ENCODE measurements around the gene KCNK15. TPM values are rescaled to one million over a fixed set of nuclear protein-coding genes. Genes with fewer than 3 reads are reported as not detected.

Gene KCNK15
- total RNA-seq, 2 donors from 2014 or later = not detected

DNA sequence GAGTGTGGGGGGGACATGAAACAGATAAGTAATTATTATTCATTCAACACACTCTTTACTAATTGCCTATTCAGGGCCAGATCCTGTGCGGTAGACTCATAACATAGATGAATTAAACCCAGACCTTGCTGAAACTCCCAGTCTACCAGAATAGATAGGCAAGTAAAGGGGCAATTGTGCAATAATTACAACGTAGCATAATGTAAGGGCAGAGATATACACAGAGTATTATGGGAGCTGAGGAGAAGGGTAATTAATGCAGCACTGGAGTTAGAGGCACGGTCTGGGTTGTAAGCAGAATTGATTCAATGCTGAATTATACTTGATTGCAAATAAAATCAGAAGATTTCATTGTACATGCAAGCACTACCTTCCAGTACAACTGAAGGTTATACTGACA is 35.5 kb downstream of the KCNK15 start:
- ATAC-seq (no peak), DNase-seq (no peak)
- Mint-ChIP-seq H3K36me3 (ENCODE audit: low read depth) (peaks cover 2% of the 10 kb centered on the region), H3K4me3 (no peak overlapping the region), H3K27ac (no peak overlapping the region), H3K4me1 (no peaks in the 10 kb centered on the region), H3K27me3 (peaks cover 22% of the 10 kb centered on the region)
- no peaks in the 10 kb centered on the region for H3K9me3 ChIP-seq (ENCODE audit: control insufficient read depth, low read length, poor library complexity, severe bottlenecking)

DNA sequence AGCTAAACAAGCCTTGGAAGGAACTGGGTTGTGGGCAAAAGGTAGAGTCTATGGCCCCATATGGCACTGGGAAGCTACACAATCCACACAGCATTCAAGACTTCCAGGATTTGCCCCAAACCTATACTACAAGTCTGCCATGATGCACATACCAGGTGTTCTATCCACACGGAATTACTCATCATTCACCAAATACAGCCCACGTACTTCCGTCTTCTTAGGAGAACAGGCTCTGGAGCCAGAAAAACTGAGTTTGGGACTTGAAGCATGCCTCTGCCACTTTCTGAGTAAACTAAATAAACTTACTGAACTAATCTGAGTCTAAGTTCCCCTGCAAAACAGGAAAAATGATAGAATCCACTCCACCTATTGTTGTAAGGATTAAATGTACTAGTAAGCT is 36.1 kb downstream of the KCNK15 start:
- H3K27me3 Mint-ChIP-seq = peaks cover 22% of the 10 kb centered on the region
- no peaks in the 10 kb centered on the region for H3K9me3 ChIP-seq (ENCODE audit: control insufficient read depth, low read length, poor library complexity, severe bottlenecking)
- DNase-seq = no peak
- no peak overlapping the region for H3K4me3 Mint-ChIP-seq
- H3K4me1 Mint-ChIP-seq = no peaks in the 10 kb centered on the region
- ATAC-seq = no peak
- no peak overlapping the region for H3K27ac Mint-ChIP-seq
- H3K36me3 Mint-ChIP-seq (ENCODE audit: low read depth) = no peaks in the 10 kb centered on the region

DNA sequence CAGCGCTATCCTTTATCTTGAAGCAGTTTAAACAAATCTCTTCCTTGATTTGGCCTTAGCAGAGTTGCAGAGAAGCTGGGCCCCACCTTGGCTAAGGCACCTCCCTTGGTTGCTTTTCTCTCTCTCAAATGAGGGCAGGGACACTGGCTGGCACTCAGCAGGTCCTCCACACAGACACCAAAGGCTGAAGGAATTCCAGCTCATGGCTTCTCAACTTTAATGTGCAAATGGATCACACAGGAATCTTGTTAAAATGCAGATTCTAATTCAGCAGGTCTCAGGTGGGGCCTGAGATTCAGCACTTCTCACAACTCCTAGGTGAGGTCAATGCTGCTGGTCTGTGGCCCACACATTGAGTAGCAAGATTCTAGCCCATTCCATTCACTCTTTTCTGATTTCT is 39.0 kb downstream of the KCNK15 start:
- DNase-seq (no peak), ATAC-seq (no peak)
- H3K4me3 Mint-ChIP-seq = no peak overlapping the region
- peaks cover 42% of the 10 kb centered on the region for H3K27me3 Mint-ChIP-seq
- no peaks in the 10 kb centered on the region for H3K36me3 Mint-ChIP-seq (ENCODE audit: low read depth)
- H3K9me3 ChIP-seq (ENCODE audit: control insufficient read depth, low read length, poor library complexity, severe bottlenecking) = no peaks in the 10 kb centered on the region
- no peaks in the 10 kb centered on the region for H3K4me1 Mint-ChIP-seq
- no peak overlapping the region for H3K27ac Mint-ChIP-seq

DNA sequence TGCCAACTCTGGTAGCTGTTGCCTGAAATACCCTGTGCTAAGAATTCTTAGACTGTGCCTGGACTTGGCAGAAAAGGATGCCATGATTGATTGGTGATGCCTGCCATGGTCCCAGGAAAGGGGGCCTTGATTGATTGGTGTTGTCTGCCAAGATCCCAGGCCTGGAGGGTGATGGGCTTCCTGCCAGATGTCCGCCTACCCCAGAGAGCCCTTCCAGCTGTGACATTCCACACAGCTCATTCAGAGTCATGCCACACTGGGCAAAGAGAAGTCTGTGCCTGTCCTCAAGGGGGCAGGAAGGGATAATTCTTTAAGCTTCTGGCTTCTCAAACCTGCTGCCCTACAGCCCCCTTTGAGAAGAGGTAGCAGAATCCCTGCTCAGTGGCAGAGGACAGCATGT is 40.1 kb downstream of the KCNK15 start:
- ATAC-seq = no peak
- no peaks in the 10 kb centered on the region for H3K9me3 ChIP-seq (ENCODE audit: control insufficient read depth, low read length, poor library complexity, severe bottlenecking)
- H3K36me3 Mint-ChIP-seq (ENCODE audit: low read depth) = peaks cover 2% of the 10 kb centered on the region
- no peak for DNase-seq
- no peak overlapping the region for H3K4me3 Mint-ChIP-seq
- H3K27ac Mint-ChIP-seq = no peak overlapping the region
- H3K27me3 Mint-ChIP-seq = peaks cover 53% of the 10 kb centered on the region
- no peaks in the 10 kb centered on the region for H3K4me1 Mint-ChIP-seq

DNA sequence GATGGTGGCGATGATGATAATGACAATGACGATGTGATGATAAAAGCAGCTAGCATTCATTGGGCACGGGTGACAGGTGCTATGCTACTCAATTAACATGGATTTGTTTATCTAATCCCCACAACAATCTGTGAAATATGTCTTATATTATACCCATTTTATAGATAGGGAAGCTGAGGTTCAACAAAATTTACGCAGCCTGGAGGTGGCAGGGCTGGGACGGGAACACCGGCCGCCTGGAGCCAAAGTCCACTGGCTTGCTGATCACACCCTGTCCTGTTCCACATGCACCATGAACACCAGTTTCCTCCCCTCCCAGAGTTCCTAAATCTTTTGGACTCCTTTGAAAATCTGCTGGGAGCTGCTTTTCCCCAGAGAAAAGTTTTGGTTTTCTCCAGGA is 41.6 kb downstream of the KCNK15 start:
- H3K4me1 Mint-ChIP-seq = no peaks in the 10 kb centered on the region
- no peaks in the 10 kb centered on the region for H3K9me3 ChIP-seq (ENCODE audit: control insufficient read depth, low read length, poor library complexity, severe bottlenecking)
- ATAC-seq (no peak), DNase-seq (no peak)
- H3K36me3 Mint-ChIP-seq (ENCODE audit: low read depth) = peaks cover 2% of the 10 kb centered on the region
- peaks cover 59% of the 10 kb centered on the region for H3K27me3 Mint-ChIP-seq
- H3K27ac Mint-ChIP-seq = no peak overlapping the region
- no peak overlapping the region for H3K4me3 Mint-ChIP-seq

DNA sequence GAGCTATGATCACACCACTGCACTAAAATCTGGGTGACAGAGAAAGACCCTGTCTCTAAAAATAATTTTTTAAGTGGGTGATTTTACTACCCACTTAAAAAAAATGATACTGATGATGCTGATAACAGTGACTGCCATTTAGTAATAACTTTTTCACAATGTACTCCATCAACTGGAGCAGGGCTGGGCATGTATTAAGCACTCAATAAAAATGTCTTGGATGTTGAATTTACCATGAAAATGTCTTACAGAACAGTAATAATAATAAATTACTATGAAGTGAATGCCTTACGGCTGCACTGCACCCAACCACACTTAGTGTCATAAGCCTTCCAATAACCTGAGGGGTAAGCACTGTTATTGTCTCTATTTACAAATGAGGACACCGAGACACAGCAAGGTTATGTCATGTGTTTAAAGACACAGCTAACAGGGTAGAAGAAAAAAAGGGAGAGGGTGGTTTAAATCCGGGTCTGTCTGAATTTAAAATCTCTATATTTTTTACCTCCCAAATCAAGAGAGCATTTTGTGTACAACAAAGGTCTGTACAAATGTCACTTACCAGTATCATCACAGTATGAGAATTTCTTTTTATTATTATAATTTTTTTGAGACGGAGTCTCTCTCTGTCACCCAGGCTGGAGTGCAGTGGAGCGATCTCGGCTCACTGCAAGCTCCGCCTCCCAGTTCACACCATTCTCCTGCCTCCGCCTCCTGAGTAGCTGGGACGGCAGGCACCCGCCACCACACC is 43.2 kb downstream of the KCNK15 start:
- no peak overlapping the region for H3K4me3 Mint-ChIP-seq
- H3K36me3 Mint-ChIP-seq (ENCODE audit: low read depth) = peaks cover 2% of the 10 kb centered on the region
- H3K9me3 ChIP-seq (ENCODE audit: control insufficient read depth, low read length, poor library complexity, severe bottlenecking) = no peaks in the 10 kb centered on the region
- H3K27ac Mint-ChIP-seq = no peak overlapping the region
- DNase-seq = no peak
- ATAC-seq = no peak
- peaks cover 58% of the 10 kb centered on the region for H3K27me3 Mint-ChIP-seq
- H3K4me1 Mint-ChIP-seq = no peaks in the 10 kb centered on the region

DNA sequence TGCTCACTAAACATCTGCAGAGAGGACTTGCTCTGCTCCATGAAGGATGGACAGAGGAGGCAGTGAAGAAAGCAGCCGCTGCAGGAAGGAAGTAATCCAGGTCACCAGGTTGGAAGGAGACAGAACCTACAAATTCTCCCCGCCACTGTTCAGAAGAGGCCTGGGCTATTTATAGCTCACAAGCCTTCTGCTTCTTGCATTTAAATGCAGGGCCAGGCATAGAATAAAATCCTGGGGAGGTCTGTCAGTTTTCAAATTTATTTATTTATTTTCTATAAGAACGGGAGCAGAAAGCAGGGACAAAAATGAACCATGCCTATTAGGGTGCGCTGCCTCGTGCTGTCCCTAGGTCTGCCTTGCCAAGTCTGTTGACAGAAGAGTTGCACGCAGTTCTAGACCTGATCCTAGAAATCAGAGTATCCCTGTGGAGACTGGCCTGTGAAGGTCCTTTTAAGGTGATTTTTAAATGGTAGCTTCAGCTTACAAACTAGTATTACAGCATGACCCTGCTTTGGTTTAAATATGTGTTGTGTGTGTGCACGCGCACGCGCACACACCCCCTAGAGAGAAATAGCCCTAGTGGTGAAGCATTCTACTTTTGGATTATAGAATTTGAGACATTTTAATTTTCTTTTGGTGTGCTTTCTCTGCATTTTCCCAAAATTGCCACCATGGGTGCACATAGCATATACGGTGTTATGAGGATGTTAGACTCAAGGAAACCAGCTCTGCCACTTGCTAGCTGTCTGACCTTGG is 45.2 kb downstream of the KCNK15 start:
- no peak overlapping the region for H3K27ac Mint-ChIP-seq
- DNase-seq (no peak), ATAC-seq (no peak)
- H3K4me1 Mint-ChIP-seq = no peaks in the 10 kb centered on the region
- H3K27me3 Mint-ChIP-seq = peaks cover 54% of the 10 kb centered on the region
- peaks cover 2% of the 10 kb centered on the region for H3K36me3 Mint-ChIP-seq (ENCODE audit: low read depth)
- H3K4me3 Mint-ChIP-seq = no peak overlapping the region
- H3K9me3 ChIP-seq (ENCODE audit: control insufficient read depth, low read length, poor library complexity, severe bottlenecking) = no peaks in the 10 kb centered on the region

DNA sequence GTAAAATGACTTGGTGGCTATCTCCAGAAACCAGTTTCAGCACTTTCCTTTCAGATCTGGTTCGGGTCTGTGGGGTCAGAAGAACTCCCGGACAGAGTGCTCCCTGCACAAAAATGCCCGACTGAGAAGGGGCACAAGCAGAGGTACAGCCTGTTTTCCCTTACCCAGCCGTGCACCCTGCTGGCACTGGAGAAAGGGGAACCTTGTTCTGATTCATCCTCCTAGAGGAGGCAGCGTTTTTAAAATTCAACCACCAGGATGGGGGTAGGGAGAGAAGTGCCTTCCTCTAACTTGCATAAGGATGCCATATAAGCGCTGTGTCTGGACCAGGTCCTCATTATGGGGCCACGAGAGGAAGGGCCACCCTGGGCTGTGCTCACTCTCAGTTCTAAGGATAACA is 47.1 kb downstream of the KCNK15 start:
- Mint-ChIP-seq H3K4me3 (no peak overlapping the region), H3K4me1 (no peaks in the 10 kb centered on the region), H3K27me3 (peaks cover 54% of the 10 kb centered on the region), H3K27ac (no peak overlapping the region), H3K36me3 (ENCODE audit: low read depth) (peaks cover 2% of the 10 kb centered on the region)
- ATAC-seq = no peak
- DNase-seq = no peak
- no peaks in the 10 kb centered on the region for H3K9me3 ChIP-seq (ENCODE audit: control insufficient read depth, low read length, poor library complexity, severe bottlenecking)

DNA sequence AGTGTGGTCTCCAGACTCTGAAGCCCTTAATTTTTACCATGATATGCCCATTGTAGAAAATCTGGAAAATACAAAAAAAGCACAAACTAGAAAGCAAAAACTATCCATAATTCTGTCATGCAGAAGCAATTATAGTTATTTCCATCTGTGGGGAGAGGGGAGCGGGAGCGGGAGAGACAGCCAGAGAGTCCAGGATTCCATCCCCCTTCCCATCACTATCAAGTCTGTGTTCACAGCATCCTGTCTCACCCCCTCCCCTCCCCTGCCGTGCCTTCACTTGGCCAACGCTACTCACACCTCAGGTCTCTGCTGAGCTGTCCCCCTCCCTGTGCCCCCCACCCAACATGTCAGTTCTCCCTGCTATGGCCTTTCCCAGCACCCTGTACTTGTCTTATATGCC is 50.2 kb downstream of the KCNK15 start:
- Mint-ChIP-seq H3K4me3 (no peak overlapping the region), H3K36me3 (ENCODE audit: low read depth) (no peaks in the 10 kb centered on the region), H3K27me3 (peaks cover 34% of the 10 kb centered on the region), H3K27ac (no peak overlapping the region), H3K4me1 (no peaks in the 10 kb centered on the region)
- no peak for ATAC-seq
- no peaks in the 10 kb centered on the region for H3K9me3 ChIP-seq (ENCODE audit: control insufficient read depth, low read length, poor library complexity, severe bottlenecking)
- DNase-seq = no peak

DNA sequence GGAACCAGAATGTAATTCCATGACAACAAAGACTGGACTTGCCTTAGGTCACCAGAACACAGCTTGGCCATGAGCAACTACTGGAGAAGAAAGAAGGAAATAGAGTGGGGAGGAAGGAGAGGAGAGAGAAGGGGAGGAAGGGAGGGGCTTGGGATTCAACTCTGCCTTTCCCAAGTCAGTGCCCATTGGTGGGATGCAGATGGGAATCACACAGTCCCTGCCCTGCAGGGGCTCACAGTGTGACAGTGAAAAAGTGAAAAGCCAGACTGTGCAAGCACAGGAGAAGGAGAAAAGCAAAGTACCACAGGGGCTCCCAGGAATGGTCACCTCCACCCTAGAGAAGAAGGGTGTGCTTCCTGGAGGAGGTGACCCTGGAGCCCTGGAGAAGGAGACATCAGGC is 50.6 kb downstream of the KCNK15 start:
- Mint-ChIP-seq H3K36me3 (ENCODE audit: low read depth) (no peaks in the 10 kb centered on the region), H3K4me3 (no peak overlapping the region), H3K27me3 (peaks cover 35% of the 10 kb centered on the region), H3K4me1 (no peaks in the 10 kb centered on the region), H3K27ac (no peak overlapping the region)
- ATAC-seq (no peak), DNase-seq (no peak)
- no peaks in the 10 kb centered on the region for H3K9me3 ChIP-seq (ENCODE audit: control insufficient read depth, low read length, poor library complexity, severe bottlenecking)

DNA sequence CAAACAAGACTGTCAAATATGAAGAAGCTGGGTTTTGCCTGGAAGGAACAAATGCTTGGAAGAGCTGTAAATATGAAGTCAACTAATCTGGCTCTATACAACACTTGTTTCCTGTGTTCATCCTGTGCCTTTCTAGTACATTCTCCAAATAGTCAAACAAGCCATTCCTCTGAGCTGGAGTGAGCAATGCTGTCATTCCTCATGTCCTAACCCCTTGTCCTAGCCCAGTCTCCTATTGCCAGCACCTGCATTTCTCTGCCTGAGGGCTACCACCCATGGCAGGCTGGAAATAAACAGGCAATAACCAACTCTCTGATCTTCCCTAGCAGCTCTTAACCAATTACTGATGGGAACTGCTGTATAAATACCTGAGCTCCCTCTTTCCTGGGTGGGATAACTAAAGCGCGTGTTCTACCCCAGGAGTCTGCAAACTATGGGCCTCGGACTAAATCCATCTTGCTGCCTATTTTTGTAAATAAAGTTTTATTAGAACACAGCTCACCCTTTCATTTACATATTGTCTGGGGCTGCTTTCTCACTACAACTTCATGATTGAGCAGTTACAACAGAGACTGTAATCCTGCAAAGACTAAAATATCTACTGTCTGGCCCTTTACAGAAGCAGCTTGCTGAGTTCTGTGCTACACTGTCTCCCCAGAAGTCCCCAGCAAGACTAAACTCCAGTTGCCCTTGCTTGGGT is 51.2 kb downstream of the KCNK15 start:
- Mint-ChIP-seq H3K4me3 (no peak overlapping the region), H3K27ac (no peak overlapping the region), H3K27me3 (peaks cover 35% of the 10 kb centered on the region), H3K4me1 (no peaks in the 10 kb centered on the region), H3K36me3 (ENCODE audit: low read depth) (no peaks in the 10 kb centered on the region)
- ATAC-seq (no peak), DNase-seq (no peak)
- H3K9me3 ChIP-seq (ENCODE audit: control insufficient read depth, low read length, poor library complexity, severe bottlenecking) = no peaks in the 10 kb centered on the region

DNA sequence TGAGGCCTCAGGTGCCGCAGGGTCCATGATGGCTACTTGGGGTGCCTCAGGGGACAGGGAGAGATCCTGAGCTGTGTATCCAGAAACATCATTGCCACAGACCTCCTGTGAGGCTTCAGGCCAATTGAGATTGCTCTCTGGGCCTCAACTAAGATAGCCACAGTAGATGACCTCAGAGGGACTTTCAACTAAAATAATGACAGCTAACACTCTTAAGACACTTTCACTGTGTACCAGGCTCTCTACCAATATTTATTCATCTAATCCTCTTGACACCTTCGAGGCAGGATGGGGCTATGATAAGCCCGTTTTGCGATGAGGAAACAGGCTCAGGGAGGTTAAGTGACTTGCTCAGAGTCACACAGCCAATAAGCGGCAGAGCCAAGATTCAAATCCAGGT is 54.0 kb downstream of the KCNK15 start:
- Mint-ChIP-seq H3K4me3 (no peak overlapping the region), H3K27ac (peak overlapping the region; percentile 6), H3K4me1 (no peaks in the 10 kb centered on the region), H3K36me3 (ENCODE audit: low read depth) (no peaks in the 10 kb centered on the region), H3K27me3 (peaks cover 51% of the 10 kb centered on the region)
- H3K9me3 ChIP-seq (ENCODE audit: control insufficient read depth, low read length, poor library complexity, severe bottlenecking) = no peaks in the 10 kb centered on the region
- ATAC-seq = no peak
- no peak for DNase-seq

DNA sequence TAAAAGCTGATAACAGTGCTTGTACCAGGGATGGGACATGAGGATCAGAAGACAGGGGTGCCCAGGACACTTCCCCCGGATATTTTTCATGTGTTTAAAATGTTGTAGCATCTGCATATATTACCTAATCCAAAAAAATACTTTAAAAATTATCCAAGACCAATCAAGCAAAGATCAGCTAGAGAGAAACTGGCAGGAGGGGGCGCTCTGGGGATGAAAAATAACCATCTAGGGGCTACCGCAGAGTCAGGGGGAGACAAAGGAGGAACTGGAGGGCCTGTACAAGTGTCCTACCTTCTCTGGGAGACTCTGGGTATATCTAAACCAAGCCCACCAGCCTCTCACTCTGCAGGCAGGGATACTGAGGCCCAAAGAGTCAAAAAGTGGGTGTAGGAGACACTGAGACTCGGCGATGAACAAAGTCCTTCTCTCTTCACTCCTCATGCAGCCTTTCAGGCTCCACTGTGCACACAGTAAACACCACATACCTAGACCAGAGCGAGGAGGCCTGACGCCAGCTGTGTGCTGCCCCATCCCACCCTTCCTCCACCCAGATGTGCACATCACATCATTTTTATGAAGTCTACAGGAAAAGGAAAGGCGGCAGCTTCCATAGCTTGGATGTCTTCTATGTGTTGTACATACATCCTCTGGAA is 54.9 kb downstream of the KCNK15 start:
- Mint-ChIP-seq H3K27ac (no peak overlapping the region), H3K4me1 (no peaks in the 10 kb centered on the region), H3K27me3 (peaks cover 50% of the 10 kb centered on the region), H3K4me3 (no peak overlapping the region), H3K36me3 (ENCODE audit: low read depth) (no peaks in the 10 kb centered on the region)
- ATAC-seq (no peak), DNase-seq (no peak)
- H3K9me3 ChIP-seq (ENCODE audit: control insufficient read depth, low read length, poor library complexity, severe bottlenecking) = no peaks in the 10 kb centered on the region

Data from T-helper 17 cell (primary cell).